ENCODE data around the gene SUSD2. TPM values are rescaled to one million over a fixed set of nuclear protein-coding genes. Genes with fewer than 3 reads are reported as not detected.

SUSD2 gene
- total and polyA plus RNA-seq, 2 donors (not counting 1 experiment from before 2014, with no cell fraction given): 10.6 to 11.9 TPM

DNA sequence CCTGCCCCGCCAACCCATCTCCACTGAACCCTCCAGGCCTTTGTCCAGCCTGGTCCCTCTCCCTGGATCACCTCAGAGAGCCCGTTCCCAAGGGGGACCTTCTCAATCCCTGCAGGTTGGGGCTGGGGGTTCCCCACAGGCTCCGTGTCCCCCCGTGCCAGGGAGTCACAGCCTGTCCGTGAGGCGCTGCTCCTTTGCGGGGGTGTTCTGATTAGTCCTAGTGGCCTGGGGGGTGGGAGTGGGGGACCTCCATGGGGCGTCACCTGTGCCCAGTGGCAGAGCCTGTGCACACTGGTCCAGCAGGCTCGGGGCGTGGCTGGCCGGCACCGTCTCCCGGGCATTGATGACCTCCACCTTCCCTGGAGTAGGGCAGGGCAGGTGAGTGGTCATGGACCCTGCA lies 51.9 kb downstream of the SUSD2 start:
- H3K9me3 ChIP-seq (ENCODE audit: control insufficient read depth, insufficient read depth, low read depth, low read length): no peaks in the 10 kb centered on the region
- H3K4me2 ChIP-seq (ENCODE audit: extremely low read depth, insufficient read depth, low read length): no peak overlapping the region
- H4K20me1 ChIP-seq (ENCODE audit: control insufficient read depth, extremely low read depth, insufficient read depth, low read length): no peaks in the 10 kb centered on the region
- no peak overlapping the region for H3K4me3 ChIP-seq (replicated peaks in 1 of 4; ENCODE audit: control extremely low read depth in 1 of 4, insufficient read depth in 1 of 4, low read depth in 3 of 4, low read length in 4 of 4)
- no peak for DNase-seq (ENCODE audit: low read depth in 2 of 2)
- H3K36me3 ChIP-seq (ENCODE audit: control insufficient read depth, insufficient read depth, low read length): no peaks in the 10 kb centered on the region
- TF ChIP-seq CTCF (conservative IDR thresholded peaks at IDR 0.05 in 1 of 2, IDR thresholded peaks at IDR 0.05 in 1 of 2; ENCODE audit: low read depth in 1 of 2, low read length in 2 of 2) (no peak), EZH2 (IDR thresholded peaks at IDR 0.05; ENCODE audit: low read length, missing control alignments) (no peak)
- H3K79me2 ChIP-seq (ENCODE audit: control insufficient read depth, insufficient read depth, low read length): no peaks in the 10 kb centered on the region
- H3K27me3 ChIP-seq (ENCODE audit: control insufficient read depth, insufficient read depth, low read length): no peaks in the 10 kb centered on the region
- H3K9ac ChIP-seq (ENCODE audit: insufficient read depth, low read length): no peak overlapping the region
- no peaks in the 10 kb centered on the region for H3K4me1 ChIP-seq (ENCODE audit: control insufficient read depth, extremely low read depth, insufficient read depth, low read length)
- no peak overlapping the region for H3K27ac ChIP-seq (ENCODE audit: insufficient read depth, low read length)
- H2AFZ ChIP-seq (ENCODE audit: low read length): no peak overlapping the region

DNA sequence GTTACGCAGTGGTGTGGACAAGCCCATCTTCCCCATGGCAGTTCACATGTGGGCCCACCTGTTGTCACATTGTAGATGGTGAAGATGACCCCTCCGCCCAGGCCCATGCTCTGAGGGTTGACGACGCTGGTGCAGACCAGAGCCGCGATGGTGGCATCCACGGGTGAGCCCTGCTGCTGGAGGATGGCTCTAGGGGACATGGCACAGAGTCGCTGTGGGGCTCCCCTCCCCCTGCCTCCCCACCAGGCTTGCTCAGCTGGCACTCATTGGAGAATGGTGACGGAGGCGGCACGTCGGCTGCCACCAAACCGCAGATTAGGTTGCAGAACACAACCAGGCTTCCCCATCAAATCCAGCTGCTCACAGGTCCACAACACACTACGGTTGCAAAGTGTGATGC lies 52.5 kb downstream of the SUSD2 start:
- Histone ChIP-seq H2AFZ (ENCODE audit: low read length) (no peak overlapping the region), H3K4me2 (ENCODE audit: extremely low read depth, insufficient read depth, low read length) (no peak overlapping the region), H3K9me3 (ENCODE audit: control insufficient read depth, insufficient read depth, low read depth, low read length) (no peaks in the 10 kb centered on the region), H3K4me3 (replicated peaks in 1 of 4; ENCODE audit: control extremely low read depth in 1 of 4, insufficient read depth in 1 of 4, low read depth in 3 of 4, low read length in 4 of 4) (no peak overlapping the region), H3K27ac (ENCODE audit: insufficient read depth, low read length) (no peak overlapping the region), H4K20me1 (ENCODE audit: control insufficient read depth, extremely low read depth, insufficient read depth, low read length) (no peaks in the 10 kb centered on the region), H3K27me3 (ENCODE audit: control insufficient read depth, insufficient read depth, low read length) (no peaks in the 10 kb centered on the region), H3K36me3 (ENCODE audit: control insufficient read depth, insufficient read depth, low read length) (no peaks in the 10 kb centered on the region), H3K9ac (ENCODE audit: insufficient read depth, low read length) (no peak overlapping the region), H3K4me1 (ENCODE audit: control insufficient read depth, extremely low read depth, insufficient read depth, low read length) (no peaks in the 10 kb centered on the region), H3K79me2 (ENCODE audit: control insufficient read depth, insufficient read depth, low read length) (no peaks in the 10 kb centered on the region)
- no peak for DNase-seq (ENCODE audit: low read depth in 2 of 2)
- TF ChIP-seq EZH2 (IDR thresholded peaks at IDR 0.05; ENCODE audit: low read length, missing control alignments) (no peak), CTCF (conservative IDR thresholded peaks at IDR 0.05 in 1 of 2, IDR thresholded peaks at IDR 0.05 in 1 of 2; ENCODE audit: low read depth in 1 of 2, low read length in 2 of 2) (no peak)

GRCh38 chr22:24235315-24235714 lies 54.0 kb downstream of the SUSD2 start:
- Histone ChIP-seq H2AFZ (ENCODE audit: low read length) (no peak overlapping the region), H3K9me3 (ENCODE audit: control insufficient read depth, insufficient read depth, low read depth, low read length) (no peaks in the 10 kb centered on the region), H3K79me2 (ENCODE audit: control insufficient read depth, insufficient read depth, low read length) (no peaks in the 10 kb centered on the region), H4K20me1 (ENCODE audit: control insufficient read depth, extremely low read depth, insufficient read depth, low read length) (no peaks in the 10 kb centered on the region), H3K27ac (ENCODE audit: insufficient read depth, low read length) (no peak overlapping the region), H3K9ac (ENCODE audit: insufficient read depth, low read length) (no peak overlapping the region), H3K4me3 (replicated peaks in 1 of 4; ENCODE audit: control extremely low read depth in 1 of 4, insufficient read depth in 1 of 4, low read depth in 3 of 4, low read length in 4 of 4) (no peak overlapping the region), H3K36me3 (ENCODE audit: control insufficient read depth, insufficient read depth, low read length) (no peaks in the 10 kb centered on the region), H3K27me3 (ENCODE audit: control insufficient read depth, insufficient read depth, low read length) (no peaks in the 10 kb centered on the region), H3K4me2 (ENCODE audit: extremely low read depth, insufficient read depth, low read length) (no peak overlapping the region), H3K4me1 (ENCODE audit: control insufficient read depth, extremely low read depth, insufficient read depth, low read length) (no peaks in the 10 kb centered on the region)
- TF ChIP-seq CTCF (conservative IDR thresholded peaks at IDR 0.05 in 1 of 2, IDR thresholded peaks at IDR 0.05 in 1 of 2; ENCODE audit: low read depth in 1 of 2, low read length in 2 of 2) (no peak), EZH2 (IDR thresholded peaks at IDR 0.05; ENCODE audit: low read length, missing control alignments) (no peak)
- no peak for DNase-seq (ENCODE audit: low read depth in 2 of 2)
